Neural cell (in vitro differentiated cells): ENCODE measurements around the gene PRDM8. TPM values are rescaled to one million over a fixed set of nuclear protein-coding genes. Genes with fewer than 3 reads are reported as not detected.
A peak's percentile ranks its signal among the peaks of the same experiment; 100 is the strongest.

Source experiments
- H2AFZ ChIP-seq: fragments of 200-600, 300-800 bp; sonication (generic), shearing (Covaris generic); 2 replicates; pipeline ENCODE4 v1.6.0; 2014; ENCODE audit warnings: low read depth, mild to moderate bottlenecking, antibody characterized with exemption, low read length, moderate library complexity
- H3F3A ChIP-seq: fragments of 200-600 bp; shearing (Covaris generic); 2 replicates; pipeline ENCODE4 v1.6.1; 2016; ENCODE audit warnings: mild to moderate bottlenecking, moderate library complexity, mixed read lengths, antibody characterized with exemption, low read length; ENCODE audit not compliant: insufficient read depth, poor library complexity, severe bottlenecking
- H3K27ac ChIP-seq: fragments of 200-600, 300-800 bp; sonication (generic), shearing (Covaris generic); 2 replicates; pipeline ENCODE4 v1.5.1; 2014; ENCODE audit warnings: mild to moderate bottlenecking, low read length, moderate library complexity
- H3K27me3 ChIP-seq: fragments of 300-800, 200-600 bp; sonication (generic), shearing (Covaris generic); 2 replicates; pipeline ENCODE4 v1.6.0; 2014; ENCODE audit warnings: mild to moderate bottlenecking, low read depth, low read length, moderate library complexity; ENCODE audit not compliant: insufficient read depth
- H3K36me3 ChIP-seq: fragments of 300-800, 200-600 bp; sonication (generic), shearing (Covaris generic); 2 replicates; pipeline ENCODE4 v1.5.1; 2014; ENCODE audit warnings: mild to moderate bottlenecking, antibody characterized with exemption, low read length, moderate library complexity; ENCODE audit not compliant: insufficient read depth
- H3K4me2 ChIP-seq: fragments of 300-800, 200-600 bp; sonication (generic), shearing (Covaris generic); 2 replicates; pipeline ENCODE4 v1.6.0; 2014; ENCODE audit warnings: mild to moderate bottlenecking, low read length
- H3K4me3 ChIP-seq: fragments of 300-800, 200-600 bp; sonication (generic), shearing (Covaris generic); 2 replicates; pipeline ENCODE4 v1.5.1; 2014; ENCODE audit warnings: mild to moderate bottlenecking, low read length, moderate library complexity
- H3K79me2 ChIP-seq: fragments of 200-600 bp; shearing (Covaris generic); replicated peaks from 2 replicates; pipeline ENCODE4 v1.6.0; 2014; ENCODE audit warnings: mild to moderate bottlenecking, low read length, moderate library complexity; ENCODE audit not compliant: insufficient read depth
- H3K9ac ChIP-seq: fragments of 300-800, 200-600 bp; sonication (generic), shearing (Covaris generic); 2 replicates; pipeline ENCODE4 v1.6.1; 2016; ENCODE audit warnings: mild to moderate bottlenecking, low read length, mixed read lengths
- H3K9me2 ChIP-seq: fragments of 200-600 bp; shearing (Covaris generic); 2 replicates; pipeline ENCODE4 v1.6.1; 2016; ENCODE audit warnings: mild to moderate bottlenecking, low read length, mixed read lengths; ENCODE audit not compliant: insufficient read depth
- H3K9me3 ChIP-seq: fragments of 200-600, 300-800 bp; sonication (generic), shearing (Covaris generic); 2 replicates; pipeline ENCODE4 v1.6.1; 2016; ENCODE audit warnings: mild to moderate bottlenecking, mixed run types, low read length, moderate library complexity, mixed read lengths
- H4K20me1 ChIP-seq: fragments of 200-600 bp; shearing (Covaris generic); 2 replicates; pipeline ENCODE4 v1.6.1; 2016; ENCODE audit warnings: mild to moderate bottlenecking, mixed run types; ENCODE audit not compliant: insufficient read depth
- CTCF ChIP-seq: fragments of 450-650 bp; IDR thresholded peaks from 2 replicates; pipeline ENCODE4 v1.5.1; 2014; ENCODE audit warnings: antibody characterized with exemption, mild to moderate bottlenecking, moderate library complexity; ENCODE audit not compliant: poor library complexity, severe bottlenecking
- EP300 ChIP-seq: fragments of 450-650 bp; conservative IDR thresholded peaks from 2 replicates; pipeline ENCODE4 v1.6.1; 2014; ENCODE audit warnings: antibody characterized with exemption, mild to moderate bottlenecking, moderate library complexity; ENCODE audit not compliant: poor library complexity, severe bottlenecking
- EZH2 ChIP-seq: fragments of 200-600, 300-800 bp; shearing (Covaris generic), sonication (generic); IDR thresholded peaks from 2 replicates; pipeline ENCODE4 v1.6.1; 2014; ENCODE audit warnings: antibody characterized with exemption, low read length, borderline replicate concordance, mild to moderate bottlenecking; ENCODE audit not compliant: insufficient read depth, poor library complexity, severe bottlenecking
- MXI1 ChIP-seq: fragments of 450-650 bp; conservative IDR thresholded peaks from 2 replicates; pipeline ENCODE4 v1.6.1; 2014; ENCODE audit warnings: antibody characterized with exemption, mild to moderate bottlenecking; ENCODE audit not compliant: poor library complexity, severe bottlenecking
- POLR2AphosphoS5 ChIP-seq: IDR thresholded peaks from 2 replicates; pipeline ENCODE4 v1.6.1; 2012
- RAD21 ChIP-seq: fragments of 450-650 bp; conservative IDR thresholded peaks from 2 replicates; pipeline ENCODE4 v1.6.1; 2014; ENCODE audit warnings: antibody characterized with exemption, mild to moderate bottlenecking, moderate library complexity
- REST ChIP-seq: IDR thresholded peaks from 2 replicates; pipeline ENCODE4 v1.6.1; 2012; ENCODE audit warnings: borderline replicate concordance
- SMC3 ChIP-seq: fragments of 450-650 bp; conservative IDR thresholded peaks from 2 replicates; pipeline ENCODE4 v1.6.1; 2014; ENCODE audit warnings: antibody characterized with exemption, mild to moderate bottlenecking, moderate library complexity; ENCODE audit not compliant: poor library complexity
- TAF1 ChIP-seq: IDR thresholded peaks from 2 replicates; pipeline ENCODE4 v1.6.1; 2012; ENCODE audit warnings: low read depth
- polyA plus RNA-seq: library from polyadenylated mRNA; depleted of rRNA; stranded (reverse); fragments of >200 nt; gene quantifications from 2 replicates; pipeline ENCODE4 v1.2.3, GENCODE V29; 2014

PRDM8 gene
- polyA plus RNA-seq, 1 donor from 2014 or later: 0.46 TPM

GRCh38 chr4:80153874-80154544 is 43.3 kb upstream of the PRDM8 start:
- Histone ChIP-seq H3K36me3 (no peaks in the 10 kb centered on the region), H3K9me3 (no peaks in the 10 kb centered on the region), H3K4me2 (no peak overlapping the region), H3K79me2 (no peaks in the 10 kb centered on the region), H3K9me2 (no peaks in the 10 kb centered on the region), H3K4me3 (peak overlapping the region; percentile 23), H2AFZ (no peak overlapping the region), H3K27me3 (no peaks in the 10 kb centered on the region), H3F3A (peaks cover 17% of the 10 kb centered on the region), H3K27ac (peak overlapping the region; percentile 88), H3K9ac (no peak overlapping the region), H4K20me1 (no peaks in the 10 kb centered on the region)
- no peak for TF ChIP-seq EZH2
- no peak for TF ChIP-seq SMC3
- TF ChIP-seq EP300: no peak
- no peak for TF ChIP-seq REST
- TF ChIP-seq CTCF: no peak
- no peak for TF ChIP-seq MXI1
- TF ChIP-seq RAD21: no peak
- no peak for TF ChIP-seq TAF1
- no peak for TF ChIP-seq POLR2AphosphoS5

DNA sequence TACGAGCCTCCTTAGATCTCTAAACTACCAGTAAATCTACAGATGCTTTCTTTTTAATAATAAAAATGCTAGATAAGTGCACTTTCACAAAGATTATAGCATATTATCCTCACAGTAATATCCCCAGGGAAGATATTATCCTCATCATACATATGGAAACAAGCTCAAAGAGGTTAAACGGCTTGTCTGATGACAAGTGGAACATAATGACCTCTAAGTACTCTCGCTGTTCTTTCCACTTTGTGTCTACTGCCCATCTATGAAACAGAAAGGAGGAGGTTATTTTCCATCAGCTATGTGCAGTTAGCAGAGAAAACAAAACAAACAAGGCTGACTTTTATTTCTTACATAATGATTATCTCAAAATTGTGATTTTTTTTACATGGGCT is 42.8 kb upstream of the PRDM8 start:
- Histone ChIP-seq H3K27ac (peak overlapping the region; percentile 88), H3K27me3 (no peaks in the 10 kb centered on the region), H3K9me2 (no peaks in the 10 kb centered on the region), H3K4me3 (peak overlapping the region; percentile 23), H4K20me1 (no peaks in the 10 kb centered on the region), H2AFZ (no peak overlapping the region), H3K79me2 (no peaks in the 10 kb centered on the region), H3K4me2 (peak overlapping the region; percentile 32), H3K36me3 (no peaks in the 10 kb centered on the region), H3K9me3 (no peaks in the 10 kb centered on the region), H3F3A (peaks cover 17% of the 10 kb centered on the region), H3K9ac (peak overlapping the region; percentile 42)
- no peak for TF ChIP-seq MXI1
- no peak for TF ChIP-seq TAF1
- peak; percentile 92 for TF ChIP-seq REST
- TF ChIP-seq SMC3: no peak
- TF ChIP-seq EP300: peak; percentile 93
- TF ChIP-seq EZH2: no peak
- no peak for TF ChIP-seq RAD21
- peak; percentile 99 for TF ChIP-seq POLR2AphosphoS5
- TF ChIP-seq CTCF: no peak
